CD8-positive, alpha-beta memory T cell (primary cell): ENCODE data around the gene GPR161. TPM values are rescaled to one million over a fixed set of nuclear protein-coding genes. Genes with fewer than 3 reads are reported as not detected.
"Not testable (repeated sequence)": the region's sequence is repeated elsewhere in the genome, so short reads cannot be mapped to it uniquely, and the experiment has no call there.

Experiments used
- CTCF ChIA-PET: fragments of 350-600 bp; sonication (Branson Sonifier 250); formaldehyde crosslinking; loops from one replicate; lab custom pipeline; 2021; ENCODE audit warnings: antibody characterized with exemption; lab: Charles Lee
- POLR2A ChIA-PET: fragments of 350-600 bp; sonication (Branson Sonifier 250); formaldehyde crosslinking; loops from one replicate; lab custom pipeline; 2021; ENCODE audit warnings: antibody characterized with exemption; lab: Charles Lee
- DNase-seq, 5 donors: peaks; one replicate each; pipeline versions ENCODE4 v3.0.0 to v3.0.0-alpha.2; 2020 to 2022; ENCODE audit warnings: mixed read lengths in 1 of 5
- H3K27ac ChIP-seq: one replicate; pipeline ENCODE4 v1.7.0; 2013; ENCODE audit warnings: low read depth, mild to moderate bottlenecking, low read length, moderate library complexity
- H3K27me3 ChIP-seq: 2 replicates; pipeline ENCODE4 v1.7.0; 2013; ENCODE audit warnings: low read length, mild to moderate bottlenecking; ENCODE audit not compliant: insufficient read depth, poor library complexity, severe bottlenecking
- H3K36me3 ChIP-seq: 2 replicates; pipeline ENCODE4 v1.7.0; 2013; ENCODE audit warnings: mild to moderate bottlenecking, low read length, moderate library complexity; ENCODE audit not compliant: insufficient read depth
- H3K4me1 ChIP-seq: 2 replicates; pipeline ENCODE4 v1.7.0; 2013; ENCODE audit warnings: mild to moderate bottlenecking, low read length, moderate library complexity; ENCODE audit not compliant: insufficient read depth
- H3K4me3 ChIP-seq: 2 replicates; pipeline ENCODE4 v1.7.0; 2013; ENCODE audit warnings: mild to moderate bottlenecking, low read length
- H3K9me3 ChIP-seq: 2 replicates; pipeline ENCODE4 v1.7.0; 2013; ENCODE audit warnings: mild to moderate bottlenecking, low read length
- H3K27ac Mint-ChIP-seq, 8 donors: one replicate each; pipeline ENCODE4 v1.8.0; 2020 to 2021; ENCODE audit warnings: mixed read lengths in 8 of 8, mild to moderate bottlenecking in 6 of 8, inconsistent platforms in 3 of 8, moderate library complexity in 3 of 8
- H3K27me3 Mint-ChIP-seq, 2 donors: one replicate each; pipeline ENCODE4 v1.8.0; 2020 to 2021; ENCODE audit warnings: mixed read lengths in 2 of 2, mild to moderate bottlenecking in 1 of 2, moderate library complexity in 1 of 2
- H3K36me3 Mint-ChIP-seq, 3 donors: one replicate each; pipeline ENCODE4 v1.8.0; 2020 to 2021; ENCODE audit warnings: mixed read lengths in 3 of 3, inconsistent platforms in 1 of 3, mild to moderate bottlenecking in 1 of 3
- H3K4me1 Mint-ChIP-seq, 3 donors: one replicate each; pipeline ENCODE4 v1.8.0; 2020 to 2021; ENCODE audit warnings: mixed read lengths in 3 of 3, inconsistent platforms in 1 of 3, mild to moderate bottlenecking in 1 of 3
- H3K4me3 Mint-ChIP-seq, 7 donors: one replicate each; pipeline ENCODE4 v1.8.0; 2020 to 2021; ENCODE audit warnings: mixed read lengths in 7 of 7, mild to moderate bottlenecking in 6 of 7, moderate library complexity in 4 of 7, inconsistent platforms in 2 of 7
- H3K9me3 Mint-ChIP-seq, 5 donors: one replicate each; pipeline ENCODE4 v1.8.0; 2020 to 2022; ENCODE audit warnings: mixed read lengths in 5 of 5, mild to moderate bottlenecking in 3 of 5, moderate library complexity in 2 of 5, inconsistent platforms in 1 of 5
- polyA plus RNA-seq: library from polyadenylated mRNA; unstranded; fragments of 300-500 nt; fragmentation: Illumina TruSeq; gene quantifications from one replicate; pipeline ENCODE4 v1.2.3, GENCODE V29; 2021
- total RNA-seq, 2 experiments: library from RNA; stranded (reverse); gene quantifications; one replicate each; pipeline ENCODE4 v1.2.3, GENCODE V29; 2021

Gene GPR161
- total and polyA plus RNA-seq, 3 experiments from 2014 or later, result 0.10 to 0.73 (median 0.48) TPM

GRCh38 chr1:168159251-168159650 lies 22.5 kb upstream of the GPR161 start:
- Histone ChIP-seq H3K4me3 (no peak overlapping the region), H3K4me1 (no peaks in the 10 kb centered on the region), H3K27ac (no peak overlapping the region), H3K9me3 (no peaks in the 10 kb centered on the region), H3K36me3 (no peaks in the 10 kb centered on the region), H3K27me3 (no peaks in the 10 kb centered on the region)
- DNase-seq, result no peak
- Mint-ChIP-seq H3K4me1 (no peaks in the 10 kb centered on the region), H3K4me3 (no peak overlapping the region), H3K27me3 (peaks cover 14 to 47% of the 10 kb centered on the region in 2 donors), H3K27ac (no peak overlapping the region), H3K9me3 (peaks cover 31 to 37% (median 36%) of the 10 kb centered on the region in 5 donors), H3K36me3 (peaks cover 0 to 32% (median 0%) of the 10 kb centered on the region in 3 donors)
- POLR2A ChIA-PET, result no interaction called here
- CTCF ChIA-PET, result interaction anchor here (0.7 to 1.2 kb wide), 2 partner anchors 9 to 14 kb away, joined by 3 read pairs; no protein-coding TSS in a partner anchor

- H3K27me3 ChIP-seq, result no peaks in the 10 kb centered on the region
- Mint-ChIP-seq H3K4me1 (no peaks in the 10 kb centered on the region), H3K4me3 (no peak overlapping the region), H3K27me3 (peaks cover 16 to 40% of the 10 kb centered on the region in 2 donors), H3K9me3 (peaks cover 31 to 37% (median 36%) of the 10 kb centered on the region in 5 donors), H3K27ac (no peak overlapping the region), H3K36me3 (peaks cover 0 to 31% (median 0%) of the 10 kb centered on the region in 3 donors)
- H3K9me3 ChIP-seq, result no peaks in the 10 kb centered on the region
- ChIA-PET CTCF (no interaction called here), POLR2A (no interaction called here)
- no peaks in the 10 kb centered on the region for H3K36me3 ChIP-seq
- no peak overlapping the region for H3K27ac ChIP-seq
- no peak for DNase-seq
- no peaks in the 10 kb centered on the region for H3K4me1 ChIP-seq
- no peak overlapping the region for H3K4me3 ChIP-seq
Observed at GRCh38 chr1:168157638-168158037, 20.9 kb upstream of the GPR161 start.

GRCh38 chr1:168155910-168156309 lies 19.2 kb upstream of the GPR161 start:
- H3K9me3 Mint-ChIP-seq, result peaks cover 31 to 36% (median 33%) of the 10 kb centered on the region in 5 donors
- Histone ChIP-seq H3K4me3 (no peak overlapping the region), H3K9me3 (no peaks in the 10 kb centered on the region), H3K27me3 (no peaks in the 10 kb centered on the region), H3K4me1 (no peaks in the 10 kb centered on the region), H3K27ac (no peak overlapping the region), H3K36me3 (no peaks in the 10 kb centered on the region)
- peaks cover 13 to 28% of the 10 kb centered on the region in 2 donors for H3K27me3 Mint-ChIP-seq
- ChIA-PET POLR2A (no interaction called here), CTCF (no interaction called here)
- peaks cover 0 to 31% (median 0%) of the 10 kb centered on the region in 3 donors for H3K36me3 Mint-ChIP-seq
- H3K27ac Mint-ChIP-seq, result no peak overlapping the region
- no peaks in the 10 kb centered on the region for H3K4me1 Mint-ChIP-seq
- DNase-seq, result no peak
- H3K4me3 Mint-ChIP-seq, result no peak overlapping the region

- H3K4me1 Mint-ChIP-seq, POLR2A ChIA-PET, H3K27ac ChIP-seq, H3K4me1 ChIP-seq, H3K4me3 Mint-ChIP-seq, H3K4me3 ChIP-seq, H3K27me3 ChIP-seq, H3K36me3 ChIP-seq, H3K9me3 ChIP-seq, DNase-seq, H3K27ac Mint-ChIP-seq: not testable (repeated sequence)
- Mint-ChIP-seq H3K36me3 (peaks cover 0 to 21% (median 0%) of the 10 kb centered on the region in 3 donors), H3K9me3 (peaks cover 19 to 24% (median 22%) of the 10 kb centered on the region in 5 donors), H3K27me3 (peaks cover 11 to 23% of the 10 kb centered on the region in 2 donors)
- CTCF ChIA-PET, result interaction anchor here (1.4 kb wide), 1 partner anchor 9 kb away, joined by 3 read pairs; no protein-coding TSS in a partner anchor
Observed at GRCh38 chr1:168154707-168155106, 18.0 kb upstream of the GPR161 start.

GRCh38 chr1:168151935-168152334 lies 15.2 kb upstream of the GPR161 start:
- H3K9me3 ChIP-seq, result no peaks in the 10 kb centered on the region
- peaks cover 5 to 7% of the 10 kb centered on the region in 2 donors for H3K27me3 Mint-ChIP-seq
- no peak overlapping the region for H3K4me3 ChIP-seq
- no peak overlapping the region for H3K27ac ChIP-seq
- H3K4me1 ChIP-seq, result no peaks in the 10 kb centered on the region
- H3K36me3 ChIP-seq, result no peaks in the 10 kb centered on the region
- CTCF ChIA-PET, result no interaction called here
- no peak overlapping the region for H3K4me3 Mint-ChIP-seq
- H3K27ac Mint-ChIP-seq, result peak overlapping the region in 1 of 8 donors; percentile 29
- DNase-seq, result no peak
- H3K4me1 Mint-ChIP-seq, result peaks cover 0 to 5% (median 4%) of the 10 kb centered on the region in 3 donors
- POLR2A ChIA-PET, result no interaction called here
- peaks cover 0 to 3% (median 0%) of the 10 kb centered on the region in 3 donors for H3K36me3 Mint-ChIP-seq
- H3K9me3 Mint-ChIP-seq, result peaks cover 0 to 2% (median 0%) of the 10 kb centered on the region in 5 donors
- no peaks in the 10 kb centered on the region for H3K27me3 ChIP-seq

GRCh38 chr1:168150283-168150682 lies 13.6 kb upstream of the GPR161 start:
- H3K27me3 Mint-ChIP-seq, result peaks cover 3 to 5% of the 10 kb centered on the region in 2 donors
- CTCF ChIA-PET, result interaction anchor here (1.4 kb wide), 1 partner anchor 68 kb away, joined by 3 read pairs; no protein-coding TSS in a partner anchor
- H3K4me3 Mint-ChIP-seq, result no peak overlapping the region

GRCh38 chr1:168148916-168149315 lies 12.2 kb upstream of the GPR161 start:
- CTCF ChIA-PET, result no interaction called here
- H3K27ac Mint-ChIP-seq, result no peak overlapping the region

More at GRCh38 chr1:168150283-168150682, 13.6 kb upstream of the GPR161 start:
- Histone ChIP-seq H3K36me3 (no peaks in the 10 kb centered on the region), H3K4me3 (no peak overlapping the region), H3K4me1 (no peaks in the 10 kb centered on the region), H3K9me3 (no peaks in the 10 kb centered on the region), H3K27ac (no peak overlapping the region), H3K27me3 (no peaks in the 10 kb centered on the region)
- POLR2A ChIA-PET, result no interaction called here
- no peak for DNase-seq
- Mint-ChIP-seq H3K9me3 (peaks cover 0 to 2% (median 0%) of the 10 kb centered on the region in 5 donors), H3K27ac (no peak overlapping the region), H3K4me1 (peaks cover 0 to 9% (median 7%) of the 10 kb centered on the region in 3 donors), H3K36me3 (peaks cover 0 to 3% (median 0%) of the 10 kb centered on the region in 3 donors)

GRCh38 chr1:168146626-168147025 lies 9.9 kb upstream of the GPR161 start:
- ChIA-PET POLR2A (interaction anchor here (0.6 kb wide), 1 partner anchor 10 kb away, joined by 3 read pairs; the partner anchor contains the start of gene GPR161), CTCF (interaction anchor here (0.8 to 2.1 kb wide), 2 partner anchors 11 to 14 kb away, joined by 3 to 5 read pairs; no protein-coding TSS in a partner anchor)
- Histone ChIP-seq H3K27me3 (no peaks in the 10 kb centered on the region), H3K4me3 (no peak overlapping the region), H3K36me3 (no peaks in the 10 kb centered on the region), H3K27ac (no peak overlapping the region), H3K4me1 (no peaks in the 10 kb centered on the region), H3K9me3 (no peaks in the 10 kb centered on the region)
- Mint-ChIP-seq H3K4me1 (peaks cover 0 to 9% (median 7%) of the 10 kb centered on the region in 3 donors), H3K9me3 (no peaks in the 10 kb centered on the region), H3K36me3 (no peaks in the 10 kb centered on the region), H3K27me3 (peaks cover 0 to 4% of the 10 kb centered on the region in 2 donors), H3K4me3 (no peak overlapping the region), H3K27ac (no peak overlapping the region)
- DNase-seq, result no peak

More at GRCh38 chr1:168148916-168149315, 12.2 kb upstream of the GPR161 start:
- POLR2A ChIA-PET, result no interaction called here
- peaks cover under 1 to 2% of the 10 kb centered on the region in 2 donors for H3K27me3 Mint-ChIP-seq
- no peak for DNase-seq
- H3K4me1 ChIP-seq, result no peaks in the 10 kb centered on the region
- H3K27ac ChIP-seq, result no peak overlapping the region
- peaks cover 0 to under 1% (median 0%) of the 10 kb centered on the region in 3 donors for H3K36me3 Mint-ChIP-seq
- H3K9me3 Mint-ChIP-seq, result no peaks in the 10 kb centered on the region
- H3K4me3 ChIP-seq, result no peak overlapping the region
- no peaks in the 10 kb centered on the region for H3K9me3 ChIP-seq
- no peaks in the 10 kb centered on the region for H3K27me3 ChIP-seq
- H3K36me3 ChIP-seq, result no peaks in the 10 kb centered on the region
- peak overlapping the region in 1 of 7 donors; percentile 28 for H3K4me3 Mint-ChIP-seq
- H3K4me1 Mint-ChIP-seq, result peaks cover 0 to 9% (median 7%) of the 10 kb centered on the region in 3 donors
